A204.1 (cell line): ENCODE measurements around the gene CDHR2.
"Not testable (repeated sequence)": the region's sequence is repeated elsewhere in the genome, so short reads cannot be mapped to it uniquely, and the experiment has no call there.

Experiments used
- FAIRE-seq: peaks from 2 replicates; lab custom pipeline; 2012; peaks lifted over from hg19 to GRCh38; lab: Jason Lieb, UNC

The CDHR2 gene

GRCh38 chr5:176573564-176574296, 24.6 kb downstream of the CDHR2 start:
- FAIRE-seq, result no peak

GRCh38 chr5:176574297-176574591, 25.1 kb downstream of the CDHR2 start:
- no peak for FAIRE-seq

GRCh38 chr5:176575066-176575465, 25.9 kb downstream of the CDHR2 start:
- no peak for FAIRE-seq

GRCh38 chr5:176575488-176576422, 26.6 kb downstream of the CDHR2 start:
- no peak for FAIRE-seq

- no peak for FAIRE-seq
Measured at GRCh38 chr5:176577312-176578176, 28.4 kb downstream of the CDHR2 start.

- no peak for FAIRE-seq
Measured at GRCh38 chr5:176578391-176578808, 29.3 kb downstream of the CDHR2 start.

- FAIRE-seq, result no peak
Measured at GRCh38 chr5:176579323-176579722, 30.2 kb downstream of the CDHR2 start.

- no peak for FAIRE-seq
Measured at GRCh38 chr5:176581361-176581760, 32.2 kb downstream of the CDHR2 start.

- no peak for FAIRE-seq
Measured at GRCh38 chr5:176583076-176583475, 33.9 kb downstream of the CDHR2 start.

GRCh38 chr5:176587398-176587797, 38.3 kb downstream of the CDHR2 start:
- no peak for FAIRE-seq

- no peak for FAIRE-seq
Measured at GRCh38 chr5:176588297-176588696, 39.2 kb downstream of the CDHR2 start.

- no peak for FAIRE-seq
Measured at GRCh38 chr5:176589039-176589769, 40.1 kb downstream of the CDHR2 start.

GRCh38 chr5:176590035-176590717, 41.0 kb downstream of the CDHR2 start:
- no peak for FAIRE-seq

- FAIRE-seq, result not testable (repeated sequence)
Measured at GRCh38 chr5:176591667-176592066, 42.5 kb downstream of the CDHR2 start.

- no peak for FAIRE-seq
Measured at GRCh38 chr5:176592573-176592972, 43.4 kb downstream of the CDHR2 start.

GRCh38 chr5:176593273-176593869, 44.2 kb downstream of the CDHR2 start:
- no peak for FAIRE-seq

GRCh38 chr5:176594554-176594953, 45.4 kb downstream of the CDHR2 start:
- no peak for FAIRE-seq

- FAIRE-seq, result no peak
Measured at GRCh38 chr5:176595386-176595943, 46.3 kb downstream of the CDHR2 start.

- FAIRE-seq, result no peak
Measured at GRCh38 chr5:176596069-176596644, 47.0 kb downstream of the CDHR2 start.
